ENCODE data around the gene ZNF646.

The ZNF646 gene

GRCh38 chr16:31108035-31108793, 34.0 kb downstream of the ZNF646 start, which contains the start of gene BCKDK:
TSS of gene BCKDK (plus strand) at chr16:31108386. CDS start at chr16:31109224, 838 bp downstream.
- peak within 1 kb of the TSS; percentile 28 for H3K27ac ChIP-seq (ENCODE audit: low read depth, low read length)
- peak within 1 kb of the TSS; percentile 74 for H3K4me3 ChIP-seq (ENCODE audit: insufficient read depth, low read length, poor library complexity, severe bottlenecking)
- peak within 1 kb of the TSS; percentile 74 for H2AFZ ChIP-seq (ENCODE audit: low read depth, low read length, severe bottlenecking)
- H3F3A ChIP-seq (ENCODE audit: insufficient read depth) = 0 out of 2 replicates have a peak, but pooled peaks cover 12% of the 10 kb centered on the region
- H3K9me2 ChIP-seq (replicated peaks; ENCODE audit: insufficient read depth, low read length) = no peaks in the 10 kb centered on the region
- peak within 1 kb of the TSS; percentile 86 for H3K9ac ChIP-seq (ENCODE audit: low read length)
- H3K79me2 ChIP-seq (ENCODE audit: insufficient read depth, low read length) = 0 out of 2 replicates have a peak, but pooled peaks cover 7% of the 10 kb centered on the region
- TF ChIP-seq EZH2phosphoT487 (conservative IDR thresholded peaks at IDR 0.05; ENCODE audit: low read length) (no peak), CTCF (IDR thresholded peaks at IDR 0.05; ENCODE audit: insufficient read depth, low read length, poor library complexity, severe bottlenecking) (no peak)
- H3K9me3 ChIP-seq (ENCODE audit: insufficient read depth, low read length) = no peaks in the 10 kb centered on the region
- no peaks in the 10 kb centered on the region for H3K27me3 ChIP-seq (ENCODE audit: low read length)
- no peaks in the 10 kb centered on the region for H4K20me1 ChIP-seq (ENCODE audit: low read depth, low read length)
- H3K4me2 ChIP-seq (ENCODE audit: low read depth, low read length, poor library complexity, severe bottlenecking) = peak within 1 kb of the TSS; percentile 98
- no peaks in the 10 kb centered on the region for H3K36me3 ChIP-seq (ENCODE audit: low read length)

- TF ChIP-seq EZH2phosphoT487 (conservative IDR thresholded peaks at IDR 0.05; ENCODE audit: low read length) (no peak), CTCF (IDR thresholded peaks at IDR 0.05; ENCODE audit: insufficient read depth, low read length, poor library complexity, severe bottlenecking) (no peak)
- 0 out of 2 replicates have a peak, but pooled peaks cover 7% of the 10 kb centered on the region for H3K79me2 ChIP-seq (ENCODE audit: insufficient read depth, low read length)
- H3K9ac ChIP-seq (ENCODE audit: low read length) = peak overlapping the region; percentile 86
- H3K4me2 ChIP-seq (ENCODE audit: low read depth, low read length, poor library complexity, severe bottlenecking) = peak overlapping the region; percentile 98
- H3F3A ChIP-seq (ENCODE audit: insufficient read depth) = 0 out of 2 replicates have a peak, but pooled peaks cover 16% of the 10 kb centered on the region
- no peaks in the 10 kb centered on the region for H3K27me3 ChIP-seq (ENCODE audit: low read length)
- no peaks in the 10 kb centered on the region for H3K9me3 ChIP-seq (ENCODE audit: insufficient read depth, low read length)
- H2AFZ ChIP-seq (ENCODE audit: low read depth, low read length, severe bottlenecking) = peak overlapping the region; percentile 74
- H4K20me1 ChIP-seq (ENCODE audit: low read depth, low read length) = no peaks in the 10 kb centered on the region
- no peaks in the 10 kb centered on the region for H3K9me2 ChIP-seq (replicated peaks; ENCODE audit: insufficient read depth, low read length)
- no peaks in the 10 kb centered on the region for H3K36me3 ChIP-seq (ENCODE audit: low read length)
- no peak overlapping the region for H3K27ac ChIP-seq (ENCODE audit: low read depth, low read length)
- H3K4me3 ChIP-seq (ENCODE audit: insufficient read depth, low read length, poor library complexity, severe bottlenecking) = peak overlapping the region; percentile 74
These were observed 34.8 kb downstream of the ZNF646 start for GRCh38 chr16:31108794-31109558.

- Histone ChIP-seq H3K9me2 (replicated peaks; ENCODE audit: insufficient read depth, low read length) (no peaks in the 10 kb centered on the region), H3K27me3 (ENCODE audit: low read length) (no peaks in the 10 kb centered on the region), H2AFZ (ENCODE audit: low read depth, low read length, severe bottlenecking) (no peak overlapping the region), H3K79me2 (ENCODE audit: insufficient read depth, low read length) (0 out of 2 replicates have a peak, but pooled peaks cover 7% of the 10 kb centered on the region), H3K27ac (ENCODE audit: low read depth, low read length) (no peak overlapping the region), H3K9me3 (ENCODE audit: insufficient read depth, low read length) (no peaks in the 10 kb centered on the region), H4K20me1 (ENCODE audit: low read depth, low read length) (no peaks in the 10 kb centered on the region), H3K36me3 (ENCODE audit: low read length) (no peaks in the 10 kb centered on the region), H3K9ac (ENCODE audit: low read length) (no peak overlapping the region), H3K4me2 (ENCODE audit: low read depth, low read length, poor library complexity, severe bottlenecking) (no peak overlapping the region), H3F3A (ENCODE audit: insufficient read depth) (0 out of 2 replicates have a peak, but pooled peaks cover 16% of the 10 kb centered on the region), H3K4me3 (ENCODE audit: insufficient read depth, low read length, poor library complexity, severe bottlenecking) (no peak overlapping the region)
- no peak for TF ChIP-seq EZH2phosphoT487 (conservative IDR thresholded peaks at IDR 0.05; ENCODE audit: low read length)
- TF ChIP-seq CTCF (IDR thresholded peaks at IDR 0.05; ENCODE audit: insufficient read depth, low read length, poor library complexity, severe bottlenecking) = no peak
These were observed 35.4 kb downstream of the ZNF646 start for GRCh38 chr16:31109622-31110021.

All from SU-DHL-6 (cell line).